SJSA1 (cell line): ENCODE results near the gene SLC16A5. TPM values are rescaled to one million over a fixed set of nuclear protein-coding genes. Genes with fewer than 3 reads are reported as not detected.

Source experiments
- DNase-seq, 2 experiments: peaks; one replicate each; pipeline ENCODE4 v3.0.0-alpha.2; 2015 to 2020; ENCODE audit warnings: low spot score in 2 of 2, low read depth in 1 of 2
- H3K27ac ChIP-seq: fragments of 250-450 bp; sonication (Bioruptor Pico); 2 replicates; pipeline ENCODE4 v1.5.1; 2020; ENCODE audit warnings: mild to moderate bottlenecking, moderate library complexity
- H3K27me3 ChIP-seq: fragments of 250-450 bp; sonication (Bioruptor Pico); replicated peaks from 2 replicates; pipeline ENCODE4 v1.5.1; 2020; ENCODE audit warnings: mild to moderate bottlenecking, moderate library complexity
- H3K36me3 ChIP-seq: fragments of 250-450 bp; sonication (Bioruptor Pico); 2 replicates; pipeline ENCODE4 v1.5.1; 2020; ENCODE audit warnings: mild to moderate bottlenecking
- H3K4me1 ChIP-seq: fragments of 250-450 bp; sonication (Bioruptor Pico); replicated peaks from 2 replicates; pipeline ENCODE4 v1.6.1; 2021; ENCODE audit warnings: mild to moderate bottlenecking
- H3K4me3 ChIP-seq: fragments of 250-450 bp; sonication (Bioruptor Pico); 2 replicates; pipeline ENCODE4 v1.5.1; 2020; ENCODE audit warnings: mild to moderate bottlenecking
- H3K9me3 ChIP-seq: fragments of 250-450 bp; sonication (Bioruptor Pico); replicated peaks from 2 replicates; pipeline ENCODE4 v1.5.1; 2020; ENCODE audit warnings: mild to moderate bottlenecking
- total RNA-seq: library from RNA; depleted of rRNA; stranded (reverse); fragments of >200 nt; shearing (Covaris generic); gene quantifications from 2 replicates; pipeline ENCODE4 v1.2.3, GENCODE V29; 2014

SLC16A5 gene
- total RNA-seq, 1 experiment from 2014 or later: 0.71 TPM

GRCh38 chr17:75103601-75104554 lies 16.1 kb downstream of the SLC16A5 start:
- Histone ChIP-seq H3K4me3 (no peak overlapping the region), H3K27ac (no peak overlapping the region), H3K27me3 (no peaks in the 10 kb centered on the region), H3K4me1 (peaks cover 18% of the 10 kb centered on the region), H3K9me3 (no peaks in the 10 kb centered on the region), H3K36me3 (no peaks in the 10 kb centered on the region)
- no peak for DNase-seq

DNA sequence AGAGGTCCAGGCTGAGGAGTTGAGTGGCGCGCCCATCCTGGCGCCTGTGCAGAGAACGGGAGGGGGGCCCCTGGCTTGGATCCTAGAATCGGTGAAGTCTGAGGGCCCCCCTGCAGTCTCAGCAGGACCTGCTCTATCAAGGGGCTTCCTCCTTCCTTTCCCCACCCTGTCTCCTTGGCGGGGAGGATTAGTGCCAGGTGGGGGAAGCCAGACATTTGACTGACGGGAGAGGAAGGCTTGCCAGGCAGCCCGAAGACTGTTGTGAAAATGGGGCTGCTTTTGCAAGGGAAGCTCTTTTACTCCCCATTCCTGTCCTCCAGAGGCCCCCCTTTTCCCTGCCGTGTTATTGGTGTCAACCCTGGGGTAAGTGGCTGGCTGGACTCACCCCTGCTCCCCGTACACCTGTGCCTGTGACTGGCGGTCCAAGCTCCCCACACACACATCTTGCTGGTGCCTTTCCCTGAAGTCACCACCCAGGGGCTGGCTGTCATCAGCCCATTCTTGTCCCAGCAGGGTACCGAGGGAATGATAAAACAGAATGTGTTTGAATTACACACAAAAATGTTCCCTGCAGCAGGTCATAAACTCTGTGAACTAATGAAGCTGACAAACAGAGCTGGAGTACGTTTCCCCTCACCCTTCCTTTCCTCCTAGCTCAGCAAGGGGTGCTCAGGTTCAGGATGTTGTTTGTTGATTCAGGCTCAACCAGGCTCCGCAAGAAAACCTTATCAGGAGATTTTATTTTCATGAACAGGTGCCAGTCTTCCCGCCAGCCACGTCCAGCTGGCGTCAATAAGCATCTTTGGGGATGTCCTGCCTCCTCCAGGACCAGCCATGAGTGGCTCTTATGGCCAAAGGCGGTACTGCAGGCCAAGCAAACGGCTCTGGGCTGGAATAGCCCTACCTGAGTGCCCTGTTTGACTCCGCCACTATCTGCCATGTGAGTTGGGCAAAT lies 17.6 kb downstream of the SLC16A5 start:
- DNase-seq: no peak
- Histone ChIP-seq H3K4me1 (peaks cover 27% of the 10 kb centered on the region), H3K27ac (no peak overlapping the region), H3K9me3 (no peaks in the 10 kb centered on the region), H3K27me3 (no peaks in the 10 kb centered on the region), H3K4me3 (no peak overlapping the region), H3K36me3 (no peaks in the 10 kb centered on the region)

DNA sequence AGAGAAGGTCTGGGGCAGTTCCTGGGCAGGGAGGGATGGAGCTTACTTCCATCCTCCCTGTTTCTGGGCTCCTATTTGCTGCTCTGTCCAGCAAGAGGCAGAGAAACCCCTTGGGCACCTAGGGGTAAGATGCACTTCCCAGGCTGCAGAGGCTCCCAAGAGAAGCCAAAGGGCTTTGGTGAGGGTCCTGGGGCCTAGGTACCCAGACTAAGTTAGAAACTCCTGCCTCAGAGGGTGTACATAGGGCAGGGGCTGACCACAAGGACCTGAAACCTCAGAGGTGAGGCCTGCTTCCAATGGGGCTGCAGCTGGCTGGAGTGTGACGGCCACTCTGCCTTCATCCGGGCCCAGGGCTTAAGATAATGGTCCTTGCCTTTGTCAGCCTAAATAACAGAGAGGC lies 20.4 kb downstream of the SLC16A5 start:
- Histone ChIP-seq H3K27ac (no peak overlapping the region), H3K27me3 (no peaks in the 10 kb centered on the region)

GRCh38 chr17:75109046-75109406 lies 21.3 kb downstream of the SLC16A5 start:
- H3K4me1 ChIP-seq: peaks cover 34% of the 10 kb centered on the region
- no peaks in the 10 kb centered on the region for H3K27me3 ChIP-seq
- no peak overlapping the region for H3K27ac ChIP-seq
- DNase-seq: no peak
- peak overlapping the region; percentile 50 for H3K4me3 ChIP-seq
- 0 out of 2 replicates have a peak, but pooled peaks cover 3% of the 10 kb centered on the region for H3K36me3 ChIP-seq
- H3K9me3 ChIP-seq: no peaks in the 10 kb centered on the region

More for the DNA sequence above, 20.4 kb downstream of the SLC16A5 start:
- Histone ChIP-seq H3K36me3 (no peaks in the 10 kb centered on the region), H3K4me1 (peaks cover 30% of the 10 kb centered on the region), H3K4me3 (no peak overlapping the region), H3K9me3 (no peaks in the 10 kb centered on the region)
- DNase-seq: no peak

GRCh38 chr17:75109407-75110233 lies 21.9 kb downstream of the SLC16A5 start, which contains the start of gene ARMC7:
ARMC7 (plus strand) TSS chr17:75109969; CDS start chr17:75110289, 320 bp downstream.
- Histone ChIP-seq H3K27ac (no peak within 1 kb of the TSS), H3K27me3 (no peaks in the 10 kb centered on the region), H3K9me3 (no peaks in the 10 kb centered on the region), H3K4me1 (peaks cover 39% of the 10 kb centered on the region), H3K4me3 (peak within 1 kb of the TSS; percentile 50), H3K36me3 (peaks cover 7% of the 10 kb centered on the region; the same call in 1 of the 2 replicates)
- DNase-seq: peak; percentile 84 to 93

GRCh38 chr17:75110234-75110937 lies 22.6 kb downstream of the SLC16A5 start:
- no peaks in the 10 kb centered on the region for H3K27me3 ChIP-seq
- H3K36me3 ChIP-seq: peaks cover 15% of the 10 kb centered on the region
- DNase-seq: no peak
- H3K4me1 ChIP-seq: peaks cover 41% of the 10 kb centered on the region
- H3K4me3 ChIP-seq: peak overlapping the region; percentile 50
- H3K27ac ChIP-seq: no peak overlapping the region
- H3K9me3 ChIP-seq: no peaks in the 10 kb centered on the region

DNA sequence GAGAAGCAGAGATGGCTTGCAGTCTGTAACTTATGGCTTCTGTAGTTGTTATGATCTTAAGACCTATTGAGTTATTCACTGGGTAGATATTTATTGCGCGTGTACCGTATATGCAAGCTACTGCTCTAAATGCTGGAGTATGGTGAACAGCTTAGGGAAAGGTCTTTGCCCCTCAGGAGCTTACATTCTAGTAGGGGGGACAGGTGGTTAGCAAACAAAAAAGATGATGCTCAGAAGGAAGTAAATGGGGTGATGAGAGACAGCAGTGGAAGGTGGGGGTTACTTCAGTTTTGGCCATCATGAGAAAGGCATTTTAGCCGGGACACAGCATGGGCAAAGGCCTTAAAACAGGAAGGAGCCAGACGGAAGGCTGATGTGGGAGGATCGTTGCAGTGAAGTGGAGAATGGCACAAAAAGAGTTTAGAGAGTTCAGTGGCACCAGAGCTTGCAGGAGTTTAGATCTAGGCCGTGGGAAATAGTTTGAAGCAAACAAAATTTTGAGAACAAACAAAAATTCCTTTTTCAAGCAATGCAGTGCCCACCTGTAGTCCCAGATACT lies 24.1 kb downstream of the SLC16A5 start:
- Histone ChIP-seq H3K36me3 (peaks cover 28% of the 10 kb centered on the region), H3K27ac (no peak overlapping the region), H3K9me3 (no peaks in the 10 kb centered on the region), H3K27me3 (no peaks in the 10 kb centered on the region), H3K4me3 (no peak overlapping the region), H3K4me1 (peaks cover 28% of the 10 kb centered on the region)
- no peak for DNase-seq

GRCh38 chr17:75113798-75114551 lies 26.2 kb downstream of the SLC16A5 start:
- H3K27me3 ChIP-seq: no peaks in the 10 kb centered on the region
- peak overlapping the region; percentile 30 for H3K27ac ChIP-seq
- H3K9me3 ChIP-seq: no peaks in the 10 kb centered on the region
- H3K4me1 ChIP-seq: peaks cover 23% of the 10 kb centered on the region
- peaks cover 39% of the 10 kb centered on the region for H3K36me3 ChIP-seq
- H3K4me3 ChIP-seq: peak overlapping the region; percentile 37
- DNase-seq: peak; percentile 94 to 96

GRCh38 chr17:75114552-75115314 lies 27.0 kb downstream of the SLC16A5 start:
- H3K27me3 ChIP-seq: no peaks in the 10 kb centered on the region
- peaks cover 41% of the 10 kb centered on the region for H3K36me3 ChIP-seq
- H3K4me1 ChIP-seq: peaks cover 17% of the 10 kb centered on the region
- peak overlapping the region; percentile 37 for H3K4me3 ChIP-seq
- H3K27ac ChIP-seq: peak overlapping the region; percentile 30
- DNase-seq: no peak
- H3K9me3 ChIP-seq: no peaks in the 10 kb centered on the region

DNA sequence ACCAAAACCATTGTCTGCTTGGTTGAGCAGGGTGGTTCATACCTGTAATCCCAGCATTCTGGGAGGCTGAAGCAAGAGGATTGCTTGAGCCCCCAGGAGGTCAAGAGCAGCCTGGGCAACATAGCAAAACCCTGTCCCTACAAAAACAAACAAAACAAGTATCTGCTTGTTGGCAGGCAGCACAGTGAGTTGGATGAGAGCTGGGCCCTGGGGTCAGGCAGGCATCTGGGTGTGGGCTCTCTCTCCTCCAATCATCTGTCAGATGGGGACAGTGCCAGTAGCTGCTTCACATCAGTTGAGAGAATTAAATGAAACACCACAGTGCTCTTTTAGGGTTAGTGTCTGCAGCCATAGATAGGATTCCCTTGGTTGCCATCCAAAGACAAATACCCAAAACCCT lies 27.8 kb downstream of the SLC16A5 start:
- DNase-seq: no peak
- no peaks in the 10 kb centered on the region for H3K9me3 ChIP-seq
- H3K27ac ChIP-seq: no peak overlapping the region
- H3K27me3 ChIP-seq: no peaks in the 10 kb centered on the region
- H3K4me1 ChIP-seq: peaks cover 13% of the 10 kb centered on the region
- H3K4me3 ChIP-seq: no peak overlapping the region
- H3K36me3 ChIP-seq: peaks cover 44% of the 10 kb centered on the region

DNA sequence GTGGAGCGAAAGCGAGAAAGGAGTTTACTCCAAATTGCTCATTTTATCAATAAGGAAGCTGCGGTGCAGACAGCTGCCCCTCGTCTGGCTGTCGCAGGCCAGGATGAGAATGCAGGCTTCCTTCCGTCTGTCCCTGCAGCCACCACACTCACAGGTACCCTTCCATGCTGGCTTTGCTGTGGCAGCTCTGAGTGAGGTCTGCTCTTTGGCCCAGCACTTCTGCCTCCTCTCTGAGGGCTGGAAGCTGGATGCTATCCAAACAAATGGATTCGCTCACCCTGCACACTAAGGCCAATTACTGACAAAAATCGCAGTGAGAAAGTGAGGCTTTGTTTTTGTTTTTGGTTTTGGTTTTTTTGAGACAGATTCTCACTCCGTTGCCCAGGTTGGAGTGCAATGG lies 29.0 kb downstream of the SLC16A5 start:
- Histone ChIP-seq H3K4me3 (no peak overlapping the region), H3K9me3 (no peaks in the 10 kb centered on the region), H3K27ac (no peak overlapping the region), H3K27me3 (no peaks in the 10 kb centered on the region), H3K4me1 (peaks cover 11% of the 10 kb centered on the region), H3K36me3 (peaks cover 53% of the 10 kb centered on the region)
- DNase-seq: no peak
